SU-DHL-6 (cell line): ENCODE data around the gene LRP2.

ENCODE experiments used
- H2AFZ ChIP-seq: fragments of 200-600 bp; sonication (generic); 2 replicates; pipeline ENCODE4 v1.6.1; 2014; ENCODE audit warnings: low read depth, mild to moderate bottlenecking, moderate library complexity, mixed read lengths, antibody characterized with exemption, low read length; ENCODE audit not compliant: severe bottlenecking
- H3F3A ChIP-seq: fragments of 200-600 bp; shearing (Covaris generic); 2 replicates; pipeline ENCODE4 v1.6.0; 2016; ENCODE audit warnings: antibody characterized with exemption, mild to moderate bottlenecking; ENCODE audit not compliant: insufficient read depth
- H3K27ac ChIP-seq: fragments of 200-600 bp; sonication (generic); 2 replicates; pipeline ENCODE4 v1.5.1; 2016; ENCODE audit warnings: low read depth, mild to moderate bottlenecking, low read length, moderate library complexity, mixed read lengths
- H3K27me3 ChIP-seq: fragments of 200-600 bp; sonication (generic), shearing (Covaris generic); 2 replicates; pipeline ENCODE4 v1.6.0; 2014; ENCODE audit warnings: mild to moderate bottlenecking, low read length
- H3K36me3 ChIP-seq: fragments of 200-600 bp; sonication (generic); 2 replicates; pipeline ENCODE4 v1.6.1; 2014; ENCODE audit warnings: mild to moderate bottlenecking, low read length, mixed read lengths
- H3K4me2 ChIP-seq: fragments of 300-600, 200-600 bp; shearing (Covaris generic), sonication (generic); 2 replicates; pipeline ENCODE4 v1.6.0; 2014; ENCODE audit warnings: low read length, low read depth, mild to moderate bottlenecking; ENCODE audit not compliant: poor library complexity, severe bottlenecking
- H3K4me3 ChIP-seq: fragments of 200-600 bp; sonication (generic); 2 replicates; pipeline ENCODE4 v1.5.1; 2014; ENCODE audit warnings: antibody characterized with exemption, low read length, mild to moderate bottlenecking, mixed read lengths; ENCODE audit not compliant: insufficient read depth, poor library complexity, severe bottlenecking
- H3K79me2 ChIP-seq: fragments of 200-600 bp; sonication (generic); 2 replicates; pipeline ENCODE4 v1.6.1; 2014; ENCODE audit warnings: mild to moderate bottlenecking, low read length, moderate library complexity; ENCODE audit not compliant: insufficient read depth
- H3K9ac ChIP-seq: fragments of 200-600 bp; sonication (generic); 2 replicates; pipeline ENCODE4 v1.7.0; 2014; ENCODE audit warnings: mild to moderate bottlenecking, low read length
- H3K9me2 ChIP-seq: fragments of 200-600 bp; sonication (generic); replicated peaks from 2 replicates; pipeline ENCODE4 v1.6.1; 2014; ENCODE audit warnings: low read length; ENCODE audit not compliant: insufficient read depth
- H3K9me3 ChIP-seq: fragments of 200-600 bp; sonication (generic); 2 replicates; pipeline ENCODE4 v1.6.1; 2014; ENCODE audit warnings: low read length, mixed read lengths; ENCODE audit not compliant: insufficient read depth
- H4K20me1 ChIP-seq: fragments of 200-600 bp; sonication (generic); 2 replicates; pipeline ENCODE4 v1.6.1; 2014; ENCODE audit warnings: low read depth, mild to moderate bottlenecking, antibody characterized with exemption, low read length, moderate library complexity, mixed read lengths
- EZH2phosphoT487 ChIP-seq: fragments of 200-600 bp; sonication (generic), shearing (Covaris generic); conservative IDR thresholded peaks from 2 replicates; pipeline ENCODE4 v1.6.1; 2018; ENCODE audit warnings: mild to moderate bottlenecking, antibody characterized with exemption, low read length, moderate library complexity, mixed read lengths
- TF ChIP-seq, protein P1 (sequence below): fragments of 200-600 bp; sonication (generic); IDR thresholded peaks from one replicate; pipeline ENCODE4 v1.5.1; 2017; ENCODE audit warnings: antibody characterized with exemption, mild to moderate bottlenecking, low read length, moderate library complexity; ENCODE audit not compliant: insufficient read depth, poor library complexity, severe bottlenecking

The LRP2 gene

DNA sequence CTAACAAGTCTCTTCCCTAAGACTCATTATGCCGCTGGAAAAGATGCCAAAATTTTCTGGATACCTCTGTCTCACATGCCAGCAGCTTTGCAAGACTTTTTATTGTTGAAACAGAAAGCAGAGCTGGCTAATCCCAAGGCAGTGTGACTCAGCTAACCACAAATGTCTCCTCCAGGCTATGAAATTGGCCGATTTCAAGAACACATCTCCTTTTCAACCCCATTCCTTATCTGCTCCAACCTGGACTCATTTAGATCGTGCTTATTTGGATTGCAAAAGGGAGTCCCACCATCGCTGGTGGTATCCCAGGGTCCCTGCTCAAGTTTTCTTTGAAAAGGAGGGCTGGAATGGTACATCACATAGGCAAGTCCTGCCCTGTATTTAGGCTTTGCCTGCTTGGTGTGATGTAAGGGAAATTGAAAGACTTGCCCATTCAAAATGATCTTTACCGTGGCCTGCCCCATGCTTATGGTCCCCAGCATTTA, 266.7 kb downstream of the LRP2 start:
- no peak overlapping the region for H3K27ac ChIP-seq
- no peaks in the 10 kb centered on the region for H3K36me3 ChIP-seq
- no peak overlapping the region for H3K4me2 ChIP-seq
- H3K9me2 ChIP-seq, result no peaks in the 10 kb centered on the region
- no peak overlapping the region for H3K9ac ChIP-seq
- no peak for TF ChIP-seq EZH2phosphoT487
- TF ChIP-seq, protein P1, sequence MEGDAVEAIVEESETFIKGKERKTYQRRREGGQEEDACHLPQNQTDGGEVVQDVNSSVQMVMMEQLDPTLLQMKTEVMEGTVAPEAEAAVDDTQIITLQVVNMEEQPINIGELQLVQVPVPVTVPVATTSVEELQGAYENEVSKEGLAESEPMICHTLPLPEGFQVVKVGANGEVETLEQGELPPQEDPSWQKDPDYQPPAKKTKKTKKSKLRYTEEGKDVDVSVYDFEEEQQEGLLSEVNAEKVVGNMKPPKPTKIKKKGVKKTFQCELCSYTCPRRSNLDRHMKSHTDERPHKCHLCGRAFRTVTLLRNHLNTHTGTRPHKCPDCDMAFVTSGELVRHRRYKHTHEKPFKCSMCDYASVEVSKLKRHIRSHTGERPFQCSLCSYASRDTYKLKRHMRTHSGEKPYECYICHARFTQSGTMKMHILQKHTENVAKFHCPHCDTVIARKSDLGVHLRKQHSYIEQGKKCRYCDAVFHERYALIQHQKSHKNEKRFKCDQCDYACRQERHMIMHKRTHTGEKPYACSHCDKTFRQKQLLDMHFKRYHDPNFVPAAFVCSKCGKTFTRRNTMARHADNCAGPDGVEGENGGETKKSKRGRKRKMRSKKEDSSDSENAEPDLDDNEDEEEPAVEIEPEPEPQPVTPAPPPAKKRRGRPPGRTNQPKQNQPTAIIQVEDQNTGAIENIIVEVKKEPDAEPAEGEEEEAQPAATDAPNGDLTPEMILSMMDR, result no peak
- no peak overlapping the region for H3K4me3 ChIP-seq
- H3K79me2 ChIP-seq, result no peaks in the 10 kb centered on the region
- H3K9me3 ChIP-seq, result no peaks in the 10 kb centered on the region
- no peak overlapping the region for H2AFZ ChIP-seq
- no peaks in the 10 kb centered on the region for H3F3A ChIP-seq
- no peaks in the 10 kb centered on the region for H4K20me1 ChIP-seq
- no peaks in the 10 kb centered on the region for H3K27me3 ChIP-seq

DNA sequence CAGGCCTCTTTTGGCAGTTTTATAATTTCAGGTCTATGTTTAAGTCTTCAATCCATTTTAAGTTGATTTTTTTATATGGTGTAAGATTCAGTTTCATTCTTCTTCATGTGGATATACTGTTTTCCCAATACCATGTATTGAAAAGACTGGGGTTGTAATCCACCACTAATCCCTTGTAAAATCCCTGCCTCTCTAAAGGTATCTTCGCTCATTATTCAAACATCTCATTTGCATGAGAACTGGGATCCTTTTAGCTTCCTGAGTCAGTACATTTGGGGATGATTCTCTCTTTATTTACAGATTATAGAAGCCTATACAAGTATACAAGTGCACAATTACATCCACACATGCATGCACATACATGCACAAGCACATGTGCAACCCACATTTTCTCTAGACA, 267.7 kb downstream of the LRP2 start:
- TF ChIP-seq, protein P1, result no peak
- no peak for TF ChIP-seq EZH2phosphoT487
- Histone ChIP-seq H3K9me3 (no peaks in the 10 kb centered on the region), H3F3A (no peaks in the 10 kb centered on the region), H3K4me3 (no peak overlapping the region), H3K9me2 (no peaks in the 10 kb centered on the region), H3K4me2 (no peak overlapping the region), H3K27ac (no peak overlapping the region), H2AFZ (no peak overlapping the region), H3K79me2 (no peaks in the 10 kb centered on the region), H3K27me3 (no peaks in the 10 kb centered on the region), H3K9ac (no peak overlapping the region), H3K36me3 (no peaks in the 10 kb centered on the region), H4K20me1 (no peaks in the 10 kb centered on the region)

DNA sequence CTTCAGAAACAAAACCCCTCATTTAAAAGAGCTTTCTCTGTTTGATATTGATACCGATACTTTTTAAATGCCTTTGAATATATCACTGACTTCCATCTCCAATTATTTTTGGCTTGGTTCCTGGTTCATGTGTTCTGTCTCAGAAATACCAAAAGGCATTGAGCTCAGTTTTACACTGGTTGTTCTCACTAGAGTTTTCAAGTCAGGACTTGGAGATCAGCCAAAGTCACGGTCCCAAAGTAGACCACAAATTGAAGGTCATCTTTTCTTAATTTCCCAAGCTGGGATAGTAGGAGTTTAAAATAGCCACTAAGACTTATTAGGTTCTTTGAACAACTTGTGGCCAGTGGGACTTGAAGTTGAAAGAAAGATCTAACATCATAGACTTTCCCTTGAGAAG, 268.8 kb downstream of the LRP2 start:
- Histone ChIP-seq H3K4me3 (no peak overlapping the region), H3K9ac (no peak overlapping the region), H3F3A (no peaks in the 10 kb centered on the region), H3K9me3 (no peaks in the 10 kb centered on the region), H4K20me1 (no peaks in the 10 kb centered on the region), H3K4me2 (no peak overlapping the region), H3K27me3 (no peaks in the 10 kb centered on the region), H3K79me2 (no peaks in the 10 kb centered on the region), H2AFZ (no peak overlapping the region), H3K36me3 (no peaks in the 10 kb centered on the region), H3K9me2 (no peaks in the 10 kb centered on the region), H3K27ac (no peak overlapping the region)
- no peak for TF ChIP-seq EZH2phosphoT487
- TF ChIP-seq, protein P1, result no peak
